Activated CD8-positive, alpha-beta T cell treated with anti-CD3 and anti-CD28 coated beads for 36 hours (primary cell): ENCODE measurements around the gene ITM2B. TPM values are rescaled to one million over a fixed set of nuclear protein-coding genes. Genes with fewer than 3 reads are reported as not detected.

Experiments
- ATAC-seq: fragments of 200-7000 bp; cut with Tn5 transposase; one replicate; pipeline ENCODE4 v1.10.0; 2021; ENCODE audit warnings: mild to moderate bottlenecking, moderate library complexity
- CTCF ChIA-PET: fragments of 350-600 bp; sonication (Branson Sonifier 250); formaldehyde crosslinking; loops from one replicate; lab custom pipeline; 2021; ENCODE audit warnings: antibody characterized with exemption; lab: Charles Lee
- POLR2A ChIA-PET: fragments of 350-600 bp; sonication (Branson Sonifier 250); formaldehyde crosslinking; loops from one replicate; lab custom pipeline; 2021; ENCODE audit warnings: antibody characterized with exemption; lab: Charles Lee
- DNase-seq: peaks from one replicate; pipeline ENCODE4 v3.0.0-alpha.2; 2020
- H3K27ac Mint-ChIP-seq: one replicate; pipeline ENCODE4 v1.8.0; 2021; ENCODE audit warnings: mild to moderate bottlenecking, mixed read lengths
- H3K27me3 Mint-ChIP-seq: one replicate; pipeline ENCODE4 v1.8.0; 2021; ENCODE audit warnings: mixed read lengths
- H3K36me3 Mint-ChIP-seq: one replicate; pipeline ENCODE4 v1.8.0; 2021; ENCODE audit warnings: low read depth, mixed read lengths
- H3K4me1 Mint-ChIP-seq: one replicate; pipeline ENCODE4 v1.8.0; 2021; ENCODE audit warnings: low read depth, mixed read lengths
- H3K4me3 Mint-ChIP-seq: one replicate; pipeline ENCODE4 v1.8.0; 2021; ENCODE audit warnings: mild to moderate bottlenecking, moderate library complexity, mixed read lengths
- H3K9me3 Mint-ChIP-seq: one replicate; pipeline ENCODE4 v1.8.0; 2021; ENCODE audit warnings: mixed read lengths
- CTCF ChIP-seq: fragments of 200-600 bp; IDR thresholded peaks from one replicate; pipeline ENCODE4 v1.8.0; 2022; ENCODE audit warnings: antibody characterized with exemption, mild to moderate bottlenecking
- intact Hi-C: fragments of 100-400 bp; cut with micrococcal nuclease; formaldehyde crosslinking; loops from one replicate; pipeline ENCODE4 v1.10.0; 2022
- total RNA-seq, 2 experiments: library from RNA; stranded (reverse); gene quantifications; one replicate each; pipeline ENCODE4 v1.2.3, GENCODE V29; 2021

ITM2B gene
- total RNA-seq, 2 experiments from 2014 or later, result 85.5 to 91.2 TPM

- ATAC-seq, result no peak
- ChIA-PET CTCF (no interaction called here), POLR2A (no interaction called here)
- TF ChIP-seq CTCF, result no peak
- no peak for DNase-seq
- Mint-ChIP-seq H3K9me3 (no peaks in the 10 kb centered on the region), H3K27ac (no peak overlapping the region), H3K4me3 (no peak overlapping the region), H3K27me3 (no peaks in the 10 kb centered on the region), H3K36me3 (no peaks in the 10 kb centered on the region), H3K4me1 (no peaks in the 10 kb centered on the region)
- intact Hi-C loops, result no loop called here
Observed at GRCh38 chr13:48281556-48281955, 48.5 kb downstream of the ITM2B start.

GRCh38 chr13:48291730-48292129 is 58.7 kb downstream of the ITM2B start:
- peaks cover 5% of the 10 kb centered on the region for H3K4me1 Mint-ChIP-seq
- ChIA-PET CTCF (interaction anchor here (0.6 to 2.4 kb wide), 5 partner anchors 11 to 165 kb away, joined by 3 to 8 read pairs (median 4); no protein-coding TSS in a partner anchor), POLR2A (interaction anchor here (0.6 to 1.4 kb wide), 2 partner anchors 11 to 115 kb away, joined by 3 to 4 read pairs; no protein-coding TSS in a partner anchor)
- no peaks in the 10 kb centered on the region for H3K36me3 Mint-ChIP-seq
- intact Hi-C loops, result no loop called here
- no peak for ATAC-seq
- TF ChIP-seq CTCF, result no peak
- H3K27me3 Mint-ChIP-seq, result peaks cover 7% of the 10 kb centered on the region
- H3K27ac Mint-ChIP-seq, result no peak overlapping the region
- no peak for DNase-seq
- no peak overlapping the region for H3K4me3 Mint-ChIP-seq
- H3K9me3 Mint-ChIP-seq, result no peaks in the 10 kb centered on the region

GRCh38 chr13:48292650-48293049 is 59.6 kb downstream of the ITM2B start:
- no peak for TF ChIP-seq CTCF
- Mint-ChIP-seq H3K4me3 (no peak overlapping the region), H3K36me3 (no peaks in the 10 kb centered on the region), H3K27me3 (peaks cover 7% of the 10 kb centered on the region), H3K27ac (no peak overlapping the region), H3K4me1 (peaks cover 6% of the 10 kb centered on the region), H3K9me3 (no peaks in the 10 kb centered on the region)
- ChIA-PET POLR2A (no interaction called here), CTCF (interaction anchor here (1.2 to 1.3 kb wide), 2 partner anchors 8 to 54 kb away, joined by 4 read pairs; no protein-coding TSS in a partner anchor)
- intact Hi-C loops, result no loop called here
- DNase-seq (no peak), ATAC-seq (no peak)

- Mint-ChIP-seq H3K27me3 (peaks cover 5% of the 10 kb centered on the region), H3K9me3 (no peaks in the 10 kb centered on the region), H3K36me3 (no peaks in the 10 kb centered on the region), H3K4me3 (no peak overlapping the region), H3K4me1 (peaks cover 8% of the 10 kb centered on the region), H3K27ac (no peak overlapping the region)
- ATAC-seq, result no peak
- no peak for DNase-seq
- no peak for TF ChIP-seq CTCF
- CTCF ChIA-PET, result interaction anchor here (1.7 kb wide), 1 partner anchor 167 kb away, joined by 3 read pairs; no protein-coding TSS in a partner anchor
- POLR2A ChIA-PET, result no interaction called here
- intact Hi-C loops, result no loop called here
Observed at GRCh38 chr13:48294653-48295052, 61.6 kb downstream of the ITM2B start.

GRCh38 chr13:48295271-48295670 is 62.3 kb downstream of the ITM2B start:
- ChIA-PET CTCF (no interaction called here), POLR2A (interaction anchor here (1.2 kb wide), 1 partner anchor 10 kb away, joined by 3 read pairs; no protein-coding TSS in a partner anchor)
- no peak for TF ChIP-seq CTCF
- H3K27me3 Mint-ChIP-seq, result peaks cover 5% of the 10 kb centered on the region
- ATAC-seq, result no peak
- no peak for DNase-seq
- H3K9me3 Mint-ChIP-seq, result no peaks in the 10 kb centered on the region
- peaks cover 10% of the 10 kb centered on the region for H3K4me1 Mint-ChIP-seq
- no peak overlapping the region for H3K4me3 Mint-ChIP-seq
- intact Hi-C loops, result no loop called here
- no peak overlapping the region for H3K27ac Mint-ChIP-seq
- H3K36me3 Mint-ChIP-seq, result no peaks in the 10 kb centered on the region
